NT2/D1 (cell line): ENCODE results near the gene PRKX.
"Not testable (repeated sequence)": the region's sequence is repeated elsewhere in the genome, so short reads cannot be mapped to it uniquely, and the experiment has no call there.

Experiments
- SUZ12 ChIP-seq: IDR thresholded peaks from 2 replicates; pipeline ENCODE4 v1.6.1; 2011; ENCODE audit not compliant: insufficient read length, insufficient read depth; ENCODE audit errors: extremely low read depth
- YY1 ChIP-seq: IDR thresholded peaks from 2 replicates; pipeline ENCODE4 v1.6.1; 2011; ENCODE audit not compliant: insufficient read length, insufficient read depth

DNA sequence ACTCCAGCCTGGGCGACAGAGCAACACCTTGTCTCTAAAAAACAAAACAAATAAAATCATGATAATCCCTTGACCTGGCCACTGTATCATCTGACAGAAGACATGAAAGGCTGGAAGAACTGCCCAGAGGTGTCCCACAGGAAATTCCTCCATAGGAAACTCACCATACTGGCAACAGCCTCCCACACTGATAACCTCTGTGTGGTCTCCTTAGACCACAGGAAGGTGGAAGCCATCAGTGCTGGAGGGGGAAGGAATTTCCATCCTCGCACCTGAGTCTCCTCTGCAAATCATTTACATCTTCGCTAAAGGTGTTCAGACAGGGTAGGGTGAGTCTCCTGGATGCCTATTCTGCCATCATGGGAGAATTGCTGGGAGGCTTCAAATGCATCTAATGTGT lies 10.2 kb downstream of the PRKX start:
- not testable (repeated sequence) for TF ChIP-seq YY1, SUZ12
